ENCODE measurements around the gene NOXA1.

DNA sequence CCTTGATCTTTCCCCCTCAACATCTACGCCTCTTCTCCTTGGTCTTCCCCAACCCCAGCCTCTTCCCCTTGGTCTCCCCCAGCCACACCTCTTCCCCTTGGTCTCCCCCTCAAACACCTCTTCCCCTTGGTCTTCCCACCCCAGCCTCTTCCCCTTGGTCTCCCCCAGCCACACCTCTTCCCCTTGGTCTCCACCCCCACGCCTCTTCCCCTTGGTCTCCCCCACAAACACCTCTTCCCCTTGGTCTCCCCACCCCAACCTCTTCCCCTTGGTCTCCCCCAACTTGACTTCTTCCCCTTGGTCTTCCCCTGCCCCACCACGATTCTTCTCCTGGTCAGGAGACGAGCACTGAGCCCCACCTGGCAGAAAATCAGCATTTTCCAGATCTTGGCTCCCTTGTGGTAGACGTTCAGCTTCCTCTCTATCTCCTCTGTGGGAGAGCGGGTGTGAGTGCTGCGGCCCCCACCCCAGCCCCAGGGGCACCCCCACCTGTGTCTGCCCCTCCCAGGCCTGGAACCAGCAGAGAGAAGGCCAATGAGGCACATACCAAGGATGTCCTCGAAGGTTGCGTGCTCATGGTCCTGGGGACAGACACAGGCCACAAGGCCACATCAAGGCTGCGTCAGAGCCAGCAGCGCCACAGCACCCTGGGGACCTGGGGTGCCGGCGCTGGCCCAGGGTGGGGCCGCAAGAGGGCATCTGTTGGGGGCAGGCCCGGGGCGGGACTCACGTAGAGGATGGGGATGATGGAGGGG lies 29.0 kb downstream of the NOXA1 start:
- no peak for TF ChIP-seq POLR2AphosphoS5 (IDR thresholded peaks at IDR 0.05)
- no peak for TF ChIP-seq CTCF (IDR thresholded peaks at IDR 0.05)
- TF ChIP-seq POLR2A (IDR thresholded peaks at IDR 0.05), result no peak
